ENCODE measurements around the gene SHC1.
A peak's percentile ranks its signal among the peaks of the same experiment; 100 is the strongest.

SHC1 gene

GRCh38 chr1:154974808-154975408 lies 4.4 kb upstream of the SHC1 start:
- TF ChIP-seq POLR2AphosphoS5 (IDR thresholded peaks at IDR 0.05; ENCODE audit: low read depth, low read length) (peak; percentile 63; the same call in 1 of the 2 replicates), SIN3A (IDR thresholded peaks at IDR 0.05; ENCODE audit: borderline replicate concordance, insufficient read depth, low read length) (peak; percentile 69; the same call in 1 of the 2 replicates), FOXP2 (optimal IDR thresholded peaks at IDR 0.05; ENCODE audit: borderline replicate concordance, extremely low read depth, extremely low read length, insufficient read depth) (no peak), REST (IDR thresholded peaks at IDR 0.05; ENCODE audit: insufficient read depth in 1 of 2, low read depth in 2 of 2, low read length in 2 of 2) (peak in 1 of 2 experiments; percentile 5; a peak in 1 of 4 replicates), TAF1 (IDR thresholded peaks at IDR 0.05; ENCODE audit: borderline replicate concordance, insufficient read depth, low read length) (peak; percentile 49)

- peak; percentile 82; the same call in 1 of the 2 replicates for TF ChIP-seq POLR2AphosphoS5 (IDR thresholded peaks at IDR 0.05; ENCODE audit: low read depth, low read length)
- peak; percentile 59 for TF ChIP-seq TAF1 (IDR thresholded peaks at IDR 0.05; ENCODE audit: borderline replicate concordance, insufficient read depth, low read length)
- peak in 1 of 2 experiments; percentile 23; a peak in 1 of 4 replicates for TF ChIP-seq REST (IDR thresholded peaks at IDR 0.05; ENCODE audit: insufficient read depth in 1 of 2, low read depth in 2 of 2, low read length in 2 of 2)
- TF ChIP-seq FOXP2 (optimal IDR thresholded peaks at IDR 0.05; ENCODE audit: borderline replicate concordance, extremely low read depth, extremely low read length, insufficient read depth): no peak
- 0 out of 2 replicates have a peak, but pooled peaks have one; percentile 15 for TF ChIP-seq SIN3A (IDR thresholded peaks at IDR 0.05; ENCODE audit: borderline replicate concordance, insufficient read depth, low read length)
Measured at GRCh38 chr1:154974102-154974807, 3.7 kb upstream of the SHC1 start, which contains the start of gene CKS1B. TSS of gene CKS1B (plus strand) at chr1:154974681. CDS start at chr1:154974746, 65 bp downstream.

- no peak for TF ChIP-seq FOXP2 (optimal IDR thresholded peaks at IDR 0.05; ENCODE audit: borderline replicate concordance, extremely low read depth, extremely low read length, insufficient read depth)
- TF ChIP-seq POLR2AphosphoS5 (IDR thresholded peaks at IDR 0.05; ENCODE audit: low read depth, low read length): peak; percentile 74; the same call in 1 of the 2 replicates
- peak; percentile 59; the same call in 1 of the 2 replicates for TF ChIP-seq TAF1 (IDR thresholded peaks at IDR 0.05; ENCODE audit: borderline replicate concordance, insufficient read depth, low read length)
- TF ChIP-seq REST (IDR thresholded peaks at IDR 0.05; ENCODE audit: insufficient read depth in 1 of 2, low read depth in 2 of 2, low read length in 2 of 2): 0 out of 4 replicates have a peak, but pooled peaks of 1 of the 2 experiments have one; percentile 5
- peak; percentile 84; the same call in 1 of the 2 replicates for TF ChIP-seq SIN3A (IDR thresholded peaks at IDR 0.05; ENCODE audit: borderline replicate concordance, insufficient read depth, low read length)
Measured at GRCh38 chr1:154973344-154974101, 3.0 kb upstream of the SHC1 start.

GRCh38 chr1:154972517-154973343 lies 2.2 kb upstream of the SHC1 start:
- TF ChIP-seq SIN3A (IDR thresholded peaks at IDR 0.05; ENCODE audit: borderline replicate concordance, insufficient read depth, low read length): no peak; the same call in 1 of the 2 replicates
- TF ChIP-seq FOXP2 (optimal IDR thresholded peaks at IDR 0.05; ENCODE audit: borderline replicate concordance, extremely low read depth, extremely low read length, insufficient read depth): no peak
- no peak for TF ChIP-seq POLR2AphosphoS5 (IDR thresholded peaks at IDR 0.05; ENCODE audit: low read depth, low read length)
- TF ChIP-seq TAF1 (IDR thresholded peaks at IDR 0.05; ENCODE audit: borderline replicate concordance, insufficient read depth, low read length): 0 out of 2 replicates have a peak, but pooled peaks have one; percentile 20
